ENCODE data around the gene SUFU. TPM values are rescaled to one million over a fixed set of nuclear protein-coding genes. Genes with fewer than 3 reads are reported as not detected.

SUFU gene
- total and polyA plus RNA-seq, 2 donors (not counting 1 experiment from before 2014, with no cell fraction given) = 4.8 to 13.3 TPM

DNA sequence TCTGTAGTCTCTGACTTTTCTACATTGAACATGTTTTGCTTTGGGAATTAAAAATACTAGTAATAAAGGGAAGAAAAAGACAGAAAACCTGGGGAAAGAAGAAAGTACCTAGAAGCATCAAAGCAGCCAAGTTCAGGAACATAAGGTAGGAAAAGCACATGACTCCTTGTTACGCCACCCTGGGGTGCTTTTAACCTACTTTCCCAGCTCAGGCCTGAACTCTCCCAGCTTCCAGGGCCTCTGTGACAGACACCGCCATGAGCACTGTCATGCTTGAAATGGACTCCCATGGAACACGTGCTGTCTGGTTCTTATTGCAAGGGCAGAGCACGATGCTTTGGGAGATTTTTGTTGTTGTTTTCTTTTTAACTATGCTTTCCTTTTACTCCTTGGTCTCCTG is 12.6 kb upstream of the SUFU start:
- TF ChIP-seq EZH2 (IDR thresholded peaks at IDR 0.05; ENCODE audit: borderline replicate concordance, insufficient read depth, low read depth, low read length, poor library complexity, severe bottlenecking) = no peak
- TF ChIP-seq, protein P1, sequence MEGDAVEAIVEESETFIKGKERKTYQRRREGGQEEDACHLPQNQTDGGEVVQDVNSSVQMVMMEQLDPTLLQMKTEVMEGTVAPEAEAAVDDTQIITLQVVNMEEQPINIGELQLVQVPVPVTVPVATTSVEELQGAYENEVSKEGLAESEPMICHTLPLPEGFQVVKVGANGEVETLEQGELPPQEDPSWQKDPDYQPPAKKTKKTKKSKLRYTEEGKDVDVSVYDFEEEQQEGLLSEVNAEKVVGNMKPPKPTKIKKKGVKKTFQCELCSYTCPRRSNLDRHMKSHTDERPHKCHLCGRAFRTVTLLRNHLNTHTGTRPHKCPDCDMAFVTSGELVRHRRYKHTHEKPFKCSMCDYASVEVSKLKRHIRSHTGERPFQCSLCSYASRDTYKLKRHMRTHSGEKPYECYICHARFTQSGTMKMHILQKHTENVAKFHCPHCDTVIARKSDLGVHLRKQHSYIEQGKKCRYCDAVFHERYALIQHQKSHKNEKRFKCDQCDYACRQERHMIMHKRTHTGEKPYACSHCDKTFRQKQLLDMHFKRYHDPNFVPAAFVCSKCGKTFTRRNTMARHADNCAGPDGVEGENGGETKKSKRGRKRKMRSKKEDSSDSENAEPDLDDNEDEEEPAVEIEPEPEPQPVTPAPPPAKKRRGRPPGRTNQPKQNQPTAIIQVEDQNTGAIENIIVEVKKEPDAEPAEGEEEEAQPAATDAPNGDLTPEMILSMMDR (IDR thresholded peaks at IDR 0.05) = no peak
- 100% methylated on average over 2 of the region's 4 CpGs for WGBS (ENCODE audit: insufficient coverage)
- Mint-ChIP-seq H3K4me1 (peaks cover 12% of the 10 kb centered on the region), H3K9me3 (ENCODE audit: insufficient read depth) (no peaks in the 10 kb centered on the region), H3K27me3 (no peaks in the 10 kb centered on the region), H3K27ac (no peak overlapping the region), H3K4me3 (no peak overlapping the region)
- ATAC-seq (ENCODE audit: low read depth) (no peak), DNase-seq (no peak)
- intact Hi-C loops (cut with micrococcal nuclease) = no loop called here
- no peaks in the 10 kb centered on the region for H3K9me3 ChIP-seq (ENCODE audit: control extremely low read depth in 1 of 3, control insufficient read depth in 2 of 3, insufficient read depth in 1 of 3, low read length in 2 of 3)
- peaks cover 48% of the 10 kb centered on the region for H3K79me2 ChIP-seq (ENCODE audit: control insufficient read depth, insufficient read depth, low read length)
- peaks cover 46% of the 10 kb centered on the region for H4K20me1 ChIP-seq (ENCODE audit: control insufficient read depth, insufficient read depth, low read length, poor library complexity, severe bottlenecking)
- no peak overlapping the region for H3K4me2 ChIP-seq (replicated peaks; ENCODE audit: low read depth, low read length, poor library complexity, severe bottlenecking)
- ChIA-PET POLR2A (no interaction called here), CTCF (interaction anchor here (2.5 kb wide), 1 partner anchor 93 kb away, joined by 7 read pairs; no protein-coding TSS in a partner anchor)
- H2AFZ ChIP-seq (ENCODE audit: insufficient read depth, low read depth, low read length, poor library complexity, severe bottlenecking) = no peak overlapping the region
- no peak overlapping the region for H3K9ac ChIP-seq (ENCODE audit: low read length)
- no peaks in the 10 kb centered on the region for H3K27me3 ChIP-seq (replicated peaks in 1 of 4; ENCODE audit: control extremely low read depth in 1 of 4, control insufficient read depth in 3 of 4, insufficient read depth in 4 of 4, low read length in 3 of 4)
- no peaks in the 10 kb centered on the region for H3K4me1 ChIP-seq (ENCODE audit: control insufficient read depth in 2 of 2, insufficient read depth in 2 of 2, low read length in 2 of 2)
- peaks cover 2 to 42% of the 10 kb centered on the region in 2 experiments for H3K36me3 ChIP-seq (replicated peaks in 1 of 2; ENCODE audit: control extremely low read depth in 1 of 2, control insufficient read depth in 1 of 2, extremely low read depth in 1 of 2, insufficient read depth in 2 of 2, low read length in 1 of 2)
- no peak overlapping the region for H3K4me3 ChIP-seq (ENCODE audit: control extremely low read depth in 1 of 5, extremely low read depth in 1 of 5, insufficient read depth in 1 of 5, low read depth in 2 of 5, low read length in 4 of 5)
- no peak overlapping the region for H3K27ac ChIP-seq (ENCODE audit: low read length in 2 of 2)

DNA sequence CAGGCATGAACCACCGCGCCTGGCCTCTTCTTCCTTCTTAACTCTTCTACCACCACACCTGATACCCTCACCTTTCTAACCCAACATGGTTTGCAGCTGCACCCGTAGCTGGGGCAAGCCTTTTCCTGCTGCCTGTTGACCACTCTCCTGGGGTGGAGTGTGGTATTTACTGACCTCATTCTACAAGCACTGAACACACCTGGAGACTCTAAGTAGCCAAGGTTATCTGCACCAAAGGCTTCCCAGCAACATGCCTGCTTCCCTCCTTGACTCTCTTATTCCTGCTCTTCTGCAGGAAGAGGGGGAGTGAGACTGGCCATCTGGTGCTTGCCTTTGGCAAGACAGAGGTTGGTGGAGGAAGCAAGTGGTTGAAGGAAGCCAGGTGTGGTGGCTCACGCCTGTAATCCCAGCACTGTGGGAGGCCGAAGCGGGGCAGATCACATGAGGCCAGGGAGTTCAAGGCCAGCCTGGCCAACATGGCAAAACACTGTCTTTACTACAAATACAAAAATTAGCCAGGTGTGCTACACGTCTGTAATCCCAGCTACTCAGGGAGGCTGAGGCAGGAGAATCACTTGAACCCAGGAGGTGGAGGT is 11.3 kb upstream of the SUFU start:
- H3K79me2 ChIP-seq (ENCODE audit: control insufficient read depth, insufficient read depth, low read length) = peaks cover 62% of the 10 kb centered on the region
- H3K27ac Mint-ChIP-seq = no peak overlapping the region
- intact Hi-C loops (cut with micrococcal nuclease) = no loop called here

More for the DNA sequence above, 11.3 kb upstream of the SUFU start:
- Histone ChIP-seq H3K9ac (ENCODE audit: low read length) (no peak overlapping the region), H3K36me3 (replicated peaks in 1 of 2; ENCODE audit: control extremely low read depth in 1 of 2, control insufficient read depth in 1 of 2, extremely low read depth in 1 of 2, insufficient read depth in 2 of 2, low read length in 1 of 2) (peaks cover 2 to 31% of the 10 kb centered on the region in 2 experiments), H4K20me1 (ENCODE audit: control insufficient read depth, insufficient read depth, low read length, poor library complexity, severe bottlenecking) (peaks cover 58% of the 10 kb centered on the region), H2AFZ (ENCODE audit: insufficient read depth, low read depth, low read length, poor library complexity, severe bottlenecking) (no peak overlapping the region), H3K9me3 (ENCODE audit: control extremely low read depth in 1 of 3, control insufficient read depth in 2 of 3, insufficient read depth in 1 of 3, low read length in 2 of 3) (no peaks in the 10 kb centered on the region), H3K4me1 (ENCODE audit: control insufficient read depth in 2 of 2, insufficient read depth in 2 of 2, low read length in 2 of 2) (no peaks in the 10 kb centered on the region), H3K4me2 (replicated peaks; ENCODE audit: low read depth, low read length, poor library complexity, severe bottlenecking) (no peak overlapping the region), H3K4me3 (ENCODE audit: control extremely low read depth in 1 of 5, extremely low read depth in 1 of 5, insufficient read depth in 1 of 5, low read depth in 2 of 5, low read length in 4 of 5) (no peak overlapping the region), H3K27me3 (replicated peaks in 1 of 4; ENCODE audit: control extremely low read depth in 1 of 4, control insufficient read depth in 3 of 4, insufficient read depth in 4 of 4, low read length in 3 of 4) (no peaks in the 10 kb centered on the region), H3K27ac (ENCODE audit: low read length in 2 of 2) (no peak overlapping the region)
- ChIA-PET POLR2A (interaction anchor here (0.7 kb wide), 1 partner anchor 13 kb away, joined by 4 read pairs; no protein-coding TSS in a partner anchor), CTCF (interaction anchor here (0.7 to 2.5 kb wide), 4 partner anchors 11 to 260 kb away, joined by 3 to 7 read pairs (median 3); partner anchors contain the start of gene SUFU)
- Mint-ChIP-seq H3K4me3 (no peak overlapping the region), H3K27me3 (no peaks in the 10 kb centered on the region), H3K4me1 (peaks cover 15% of the 10 kb centered on the region), H3K9me3 (ENCODE audit: insufficient read depth) (no peaks in the 10 kb centered on the region)
- ATAC-seq (ENCODE audit: low read depth) = no peak
- TF ChIP-seq, protein P1 (IDR thresholded peaks at IDR 0.05) = no peak
- TF ChIP-seq EZH2 (IDR thresholded peaks at IDR 0.05; ENCODE audit: borderline replicate concordance, insufficient read depth, low read depth, low read length, poor library complexity, severe bottlenecking) = no peak
- no peak for DNase-seq
- WGBS (ENCODE audit: insufficient coverage) = 85% methylated on average over 4 of the region's 7 CpGs

Measured in B cell (primary cell).